Calu3 (cell line): ENCODE data around the gene LRRC56. TPM values are rescaled to one million over a fixed set of nuclear protein-coding genes. Genes with fewer than 3 reads are reported as not detected.
A peak's percentile ranks its signal among the peaks of the same experiment; 100 is the strongest.

Source experiments
- BruUV-seq: library from RNA; stranded (reverse); fragments of 400-500 nt; replicated peaks from 2 replicates; lab custom pipeline; 2021; lab: Mats Ljungman, UMichigan
- CTCF ChIA-PET: fragments of 300-600 bp; sonication (Branson Sonifier 250); formaldehyde crosslinking; loops from one replicate; lab custom pipeline; 2022; ENCODE audit warnings: antibody characterized with exemption; lab: Charles Lee
- DNase-seq: peaks from one replicate; pipeline ENCODE4 v3.0.0; 2022
- H3K27ac Mint-ChIP-seq: one replicate; pipeline ENCODE4 v1.8.0; 2022; ENCODE audit warnings: mixed read lengths; ENCODE audit not compliant: unreplicated experiment
- H3K27me3 Mint-ChIP-seq: one replicate; pipeline ENCODE4 v1.8.0; 2022; ENCODE audit warnings: mixed read lengths; ENCODE audit not compliant: unreplicated experiment
- H3K36me3 Mint-ChIP-seq: one replicate; pipeline ENCODE4 v1.8.0; 2022; ENCODE audit warnings: mild to moderate bottlenecking, moderate library complexity, mixed read lengths; ENCODE audit not compliant: insufficient read depth, unreplicated experiment
- H3K4me1 Mint-ChIP-seq: one replicate; pipeline ENCODE4 v1.8.0; 2022; ENCODE audit warnings: mild to moderate bottlenecking, low read depth, mixed read lengths; ENCODE audit not compliant: unreplicated experiment
- H3K4me3 Mint-ChIP-seq: one replicate; pipeline ENCODE4 v1.8.0; 2022; ENCODE audit warnings: mild to moderate bottlenecking, low read depth, moderate library complexity, mixed read lengths; ENCODE audit not compliant: unreplicated experiment
- H3K9me3 Mint-ChIP-seq: one replicate; pipeline ENCODE4 v1.8.0; 2022; ENCODE audit warnings: low read depth, mixed read lengths; ENCODE audit not compliant: unreplicated experiment
- intact Hi-C: fragments of 100-400 bp; cut with micrococcal nuclease; formaldehyde crosslinking; loops from one replicate; pipeline ENCODE4 v1.10.0; 2022; ENCODE audit not compliant: unreplicated experiment
- total RNA-seq: library from RNA; stranded (reverse); gene quantifications from 2 replicates; pipeline ENCODE4 v1.2.3, GENCODE V29; 2022
- TF ChIP-seq, protein P1 (sequence below): fragments of 200-600 bp; IDR thresholded peaks from one replicate; pipeline ENCODE4 v1.8.0; 2022; ENCODE audit warnings: antibody characterized with exemption; ENCODE audit not compliant: unreplicated experiment

The LRRC56 gene
- total RNA-seq, 1 experiment from 2014 or later: 2.6 TPM

DNA sequence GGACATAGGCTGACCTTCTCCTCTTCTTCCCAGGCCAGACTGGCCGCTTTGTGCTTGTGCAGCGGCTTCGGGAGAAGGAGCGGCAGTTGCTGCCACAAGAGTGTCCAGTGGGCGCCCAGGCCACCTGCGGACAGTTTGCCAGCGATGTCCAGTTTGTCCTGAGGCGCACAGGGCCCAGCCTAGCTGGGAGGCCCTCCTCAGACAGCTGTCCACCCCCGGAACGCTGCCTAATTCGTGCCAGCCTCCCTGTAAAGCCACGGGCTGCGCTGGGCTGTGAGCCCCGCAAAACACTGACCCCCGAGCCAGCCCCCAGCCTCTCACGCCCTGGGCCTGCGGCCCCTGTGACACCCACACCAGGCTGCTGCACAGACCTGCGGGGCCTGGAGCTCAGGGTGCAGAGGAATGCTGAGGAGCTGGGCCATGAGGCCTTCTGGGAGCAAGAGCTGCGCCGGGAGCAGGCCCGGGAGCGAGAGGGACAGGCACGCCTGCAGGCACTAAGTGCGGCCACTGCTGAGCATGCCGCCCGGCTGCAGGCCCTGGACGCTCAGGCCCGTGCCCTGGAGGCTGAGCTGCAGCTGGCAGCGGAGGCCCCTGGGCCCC, 24.8 kb downstream of the LRRC56 start:
- no peaks in the 10 kb centered on the region for H3K27me3 Mint-ChIP-seq
- H3K4me3 Mint-ChIP-seq: peak overlapping the region; percentile 90
- intact Hi-C loops: loop anchor here (10.0 kb wide), 1 partner anchor 143 kb away; the partner anchor contains the start of gene EPS8L2
- no peak for DNase-seq
- BruUV-seq: no TSS peak
- H3K4me1 Mint-ChIP-seq: no peaks in the 10 kb centered on the region
- peaks cover 77% of the 10 kb centered on the region for H3K36me3 Mint-ChIP-seq
- no peak overlapping the region for H3K27ac Mint-ChIP-seq
- TF ChIP-seq, protein P1, sequence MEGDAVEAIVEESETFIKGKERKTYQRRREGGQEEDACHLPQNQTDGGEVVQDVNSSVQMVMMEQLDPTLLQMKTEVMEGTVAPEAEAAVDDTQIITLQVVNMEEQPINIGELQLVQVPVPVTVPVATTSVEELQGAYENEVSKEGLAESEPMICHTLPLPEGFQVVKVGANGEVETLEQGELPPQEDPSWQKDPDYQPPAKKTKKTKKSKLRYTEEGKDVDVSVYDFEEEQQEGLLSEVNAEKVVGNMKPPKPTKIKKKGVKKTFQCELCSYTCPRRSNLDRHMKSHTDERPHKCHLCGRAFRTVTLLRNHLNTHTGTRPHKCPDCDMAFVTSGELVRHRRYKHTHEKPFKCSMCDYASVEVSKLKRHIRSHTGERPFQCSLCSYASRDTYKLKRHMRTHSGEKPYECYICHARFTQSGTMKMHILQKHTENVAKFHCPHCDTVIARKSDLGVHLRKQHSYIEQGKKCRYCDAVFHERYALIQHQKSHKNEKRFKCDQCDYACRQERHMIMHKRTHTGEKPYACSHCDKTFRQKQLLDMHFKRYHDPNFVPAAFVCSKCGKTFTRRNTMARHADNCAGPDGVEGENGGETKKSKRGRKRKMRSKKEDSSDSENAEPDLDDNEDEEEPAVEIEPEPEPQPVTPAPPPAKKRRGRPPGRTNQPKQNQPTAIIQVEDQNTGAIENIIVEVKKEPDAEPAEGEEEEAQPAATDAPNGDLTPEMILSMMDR: no peak
- CTCF ChIA-PET: interaction anchor here (0.6 to 1.0 kb wide), 6 partner anchors 13 to 143 kb away, joined by 3 to 6 read pairs (median 4); no protein-coding TSS in a partner anchor
- no peaks in the 10 kb centered on the region for H3K9me3 Mint-ChIP-seq

DNA sequence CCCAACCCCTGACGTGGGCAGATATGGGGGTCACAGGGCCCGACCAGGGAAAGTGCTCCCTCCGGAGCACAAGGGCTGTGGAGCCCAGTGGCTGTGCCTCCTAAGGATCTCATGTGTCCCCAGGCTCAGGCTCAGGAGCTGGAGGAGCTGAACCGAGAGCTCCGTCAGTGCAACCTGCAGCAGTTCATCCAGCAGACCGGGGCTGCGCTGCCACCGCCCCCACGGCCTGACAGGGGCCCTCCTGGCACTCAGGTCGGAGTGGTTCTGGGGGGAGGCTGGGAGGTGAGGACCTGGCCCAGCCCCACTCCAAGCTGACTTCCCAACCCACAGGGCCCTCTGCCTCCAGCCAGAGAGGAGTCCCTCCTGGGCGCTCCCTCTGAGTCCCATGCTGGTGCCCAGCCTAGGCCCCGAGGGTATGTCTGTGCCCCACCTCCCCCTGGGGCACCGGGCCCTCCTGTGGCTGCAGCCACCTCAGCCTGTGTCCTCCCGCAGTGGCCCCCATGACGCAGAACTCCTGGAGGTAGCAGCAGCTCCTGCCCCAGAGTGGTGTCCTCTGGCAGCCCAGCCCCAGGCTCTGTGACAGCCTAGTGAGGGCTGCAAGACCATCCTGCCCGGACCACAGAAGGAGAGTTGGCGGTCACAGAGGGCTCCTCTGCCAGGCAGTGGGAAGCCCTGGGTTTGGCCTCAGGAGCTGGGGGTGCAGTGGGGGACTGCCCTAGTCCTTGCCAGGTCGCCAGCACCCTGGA, 25.9 kb downstream of the LRRC56 start:
- no peak for DNase-seq
- intact Hi-C loops: loop anchor here (10.0 kb wide), 1 partner anchor 142 kb away; the partner anchor contains the start of gene EPS8L2
- Mint-ChIP-seq H3K9me3 (no peaks in the 10 kb centered on the region), H3K27me3 (no peaks in the 10 kb centered on the region), H3K36me3 (peaks cover 79% of the 10 kb centered on the region), H3K4me1 (no peaks in the 10 kb centered on the region), H3K27ac (peak overlapping the region; percentile 63), H3K4me3 (peak overlapping the region; percentile 41)
- BruUV-seq: TSS peak; percentile 28
- CTCF ChIA-PET: no interaction called here
- TF ChIP-seq, protein P1: no peak

DNA sequence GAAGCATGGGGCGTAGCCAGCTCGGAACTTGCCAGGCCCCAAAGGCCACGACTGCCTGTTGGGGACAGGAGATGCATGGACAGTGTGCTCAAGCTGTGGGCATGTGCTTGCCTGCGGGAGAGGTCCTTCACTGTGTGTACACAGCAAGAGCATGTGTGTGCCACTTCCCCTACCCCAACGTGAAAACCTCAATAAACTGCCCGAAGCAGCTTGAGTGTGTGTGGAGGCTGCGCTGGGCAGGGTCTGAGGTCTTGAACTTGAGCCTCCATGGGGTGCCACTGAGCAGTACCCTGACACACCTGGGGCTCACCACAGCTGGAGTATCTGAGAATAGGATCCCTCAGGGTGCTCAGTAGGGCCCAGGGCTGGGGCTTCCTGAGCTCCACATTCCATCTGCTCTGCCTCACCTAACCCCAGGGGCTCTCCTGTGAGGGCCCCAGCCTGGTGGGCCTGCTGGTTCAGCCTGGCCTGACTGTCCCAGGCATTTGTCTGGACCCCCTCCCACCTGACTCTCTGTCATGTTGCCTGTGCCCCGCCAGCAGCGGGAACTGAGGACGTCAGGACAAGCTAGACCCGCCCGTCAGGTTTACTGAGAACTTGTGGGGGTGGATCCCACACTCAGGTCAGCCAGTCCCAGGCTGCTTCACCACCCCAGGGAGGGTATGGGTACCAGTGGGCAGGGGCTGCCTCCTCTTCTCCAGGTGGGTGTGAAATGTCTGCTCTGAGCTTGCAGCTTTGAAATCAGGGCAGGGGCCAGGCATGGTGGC, 26.7 kb downstream of the LRRC56 start:
- no peaks in the 10 kb centered on the region for H3K27me3 Mint-ChIP-seq
- peak; percentile 54 for DNase-seq
- CTCF ChIA-PET: no interaction called here
- intact Hi-C loops: loop anchor here (10.0 kb wide), 1 partner anchor 141 kb away; the partner anchor contains the start of gene EPS8L2
- TF ChIP-seq, protein P1: no peak
- no TSS peak for BruUV-seq
- H3K36me3 Mint-ChIP-seq: peaks cover 79% of the 10 kb centered on the region
- H3K9me3 Mint-ChIP-seq: no peaks in the 10 kb centered on the region
- peak overlapping the region; percentile 41 for H3K4me3 Mint-ChIP-seq
- H3K27ac Mint-ChIP-seq: peak overlapping the region; percentile 63
- H3K4me1 Mint-ChIP-seq: no peaks in the 10 kb centered on the region

DNA sequence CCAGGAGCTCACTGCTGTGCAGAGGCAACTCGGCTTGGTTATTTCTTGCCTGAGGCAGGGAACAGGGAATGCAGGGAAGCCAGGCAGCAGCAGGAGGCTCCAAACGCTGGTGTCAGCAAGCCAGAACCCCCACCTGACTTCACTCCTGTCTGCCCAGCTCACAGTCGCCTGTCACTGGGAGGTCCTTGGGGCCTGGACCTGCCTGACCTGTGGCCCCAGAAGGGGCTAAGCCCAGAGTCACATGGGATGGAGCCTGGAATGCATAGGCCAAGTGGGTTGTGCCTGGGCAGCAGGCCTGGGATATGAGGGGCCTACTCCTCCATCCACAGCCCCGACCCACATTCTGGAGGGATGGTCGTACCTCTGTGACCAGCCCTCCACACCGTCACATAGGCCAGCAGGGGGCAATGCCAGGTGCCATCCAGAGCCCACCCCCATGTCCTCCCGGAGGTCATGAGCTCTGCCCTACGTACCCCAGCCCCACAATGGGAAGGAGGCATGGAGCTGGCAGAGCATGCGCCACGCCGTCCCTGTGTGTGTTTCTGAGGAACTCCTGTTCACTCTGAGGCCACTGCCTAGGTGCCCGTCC, 28.7 kb downstream of the LRRC56 start:
- intact Hi-C loops: loop anchor here (10.0 kb wide), 1 partner anchor 139 kb away; the partner anchor contains the start of gene EPS8L2
- H3K36me3 Mint-ChIP-seq: peaks cover 66% of the 10 kb centered on the region
- DNase-seq: no peak
- CTCF ChIA-PET: interaction anchor here (0.6 kb wide), 1 partner anchor 135 kb away, joined by 4 read pairs; no protein-coding TSS in a partner anchor
- TF ChIP-seq, protein P1: no peak
- H3K4me3 Mint-ChIP-seq: no peak overlapping the region
- H3K4me1 Mint-ChIP-seq: no peaks in the 10 kb centered on the region
- H3K27ac Mint-ChIP-seq: no peak overlapping the region
- H3K27me3 Mint-ChIP-seq: no peaks in the 10 kb centered on the region
- no TSS peak for BruUV-seq
- no peaks in the 10 kb centered on the region for H3K9me3 Mint-ChIP-seq
